HepG2 (cell line): Measurements from ENCODE around the gene ABCC3. TPM values are rescaled to one million over a fixed set of nuclear protein-coding genes. Genes with fewer than 3 reads are reported as not detected.
A peak's percentile ranks its signal among the peaks of the same experiment; 100 is the strongest.

ENCODE experiments used
- ARHGAP35 ChIP-seq: sonication (generic); formaldehyde crosslinking; IDR thresholded peaks from 2 replicates; pipeline ENCODE4 v1.9.0; 2022; ENCODE audit warnings: mild to moderate bottlenecking, inconsistent platforms, moderate library complexity, missing genetic modification reagents, borderline replicate concordance
- EEA1 ChIP-seq: sonication (generic); formaldehyde crosslinking; IDR thresholded peaks from 2 replicates; pipeline ENCODE4 v1.5.1; 2020; ENCODE audit warnings: mild to moderate bottlenecking, missing genetic modification reagents, borderline replicate concordance
- ETS1 ChIP-seq: sonication (generic); formaldehyde crosslinking; IDR thresholded peaks from 2 replicates; pipeline ENCODE4 v1.4.0; 2020; ENCODE audit warnings: missing genetic modification reagents
- FOXC1 ChIP-seq: sonication (generic); formaldehyde crosslinking; IDR thresholded peaks from 2 replicates; pipeline ENCODE4 v1.8.0; 2022; ENCODE audit warnings: mild to moderate bottlenecking, missing genetic modification reagents, borderline replicate concordance
- HBP1 ChIP-seq: IDR thresholded peaks from 2 replicates; pipeline ENCODE4 v1.6.1; 2016; ENCODE audit warnings: low read depth, control low read depth
- HES4 ChIP-seq: sonication (generic); formaldehyde crosslinking; IDR thresholded peaks from 2 replicates; pipeline ENCODE4 v1.9.0; 2021; ENCODE audit warnings: mild to moderate bottlenecking, missing genetic modification reagents, borderline replicate concordance
- HNRNPLL ChIP-seq: fragments of 200-400 bp; formaldehyde crosslinking; IDR thresholded peaks from 2 replicates; pipeline ENCODE4 v1.6.1; 2017; ENCODE audit warnings: mild to moderate bottlenecking, low read depth, low read length; ENCODE audit not compliant: poor library complexity, severe bottlenecking
- MLXIP ChIP-seq: sonication (generic); formaldehyde crosslinking; IDR thresholded peaks from 2 replicates; pipeline ENCODE4 v1.9.0; 2021; ENCODE audit warnings: missing genetic modification reagents, borderline replicate concordance
- SNAPC2 ChIP-seq: sonication (generic); formaldehyde crosslinking; IDR thresholded peaks from 2 replicates; pipeline ENCODE4 v1.8.1; 2022; ENCODE audit warnings: mild to moderate bottlenecking, missing genetic modification reagents
- TERF1 ChIP-seq: sonication (generic); formaldehyde crosslinking; IDR thresholded peaks from 2 replicates; pipeline ENCODE4 v1.8.0; 2022; ENCODE audit warnings: mild to moderate bottlenecking, missing genetic modification reagents, moderate library complexity
- UBTF ChIP-seq: sonication (generic); formaldehyde crosslinking; IDR thresholded peaks from 2 replicates; pipeline ENCODE4 v1.4.0; 2020; ENCODE audit warnings: mild to moderate bottlenecking, missing genetic modification reagents
- ZFP1 ChIP-seq: IDR thresholded peaks from 2 replicates; pipeline ENCODE4 v1.6.1; 2016
- ZNF432 ChIP-seq: sonication (generic); formaldehyde crosslinking; IDR thresholded peaks from 2 replicates; pipeline ENCODE4 v1.5.0; 2020; ENCODE audit warnings: missing genetic modification reagents, mild to moderate bottlenecking, borderline replicate concordance
- ZSCAN22 ChIP-seq: sonication (generic); formaldehyde crosslinking; IDR thresholded peaks from 2 replicates; pipeline ENCODE4 v1.4.0; 2020; ENCODE audit warnings: mild to moderate bottlenecking, missing genetic modification reagents
- ZSCAN25 ChIP-seq: sonication (generic); formaldehyde crosslinking; IDR thresholded peaks from 2 replicates; pipeline ENCODE4 v1.8.0; 2022; ENCODE audit warnings: mild to moderate bottlenecking, missing genetic modification reagents
- polyA plus RNA-seq, 8 experiments: library from polyadenylated mRNA; depleted of rRNA in 3 of 8; stranded (reverse) in 7 of 8; unstranded in 1 of 8; fragments of >200 nt; fragmentation: Illumina TruSeq in 4 of 8; extraction: Trizol in 4 of 8; gene quantifications; 2 replicates each; pipeline versions ENCODE4 v1.2.1 to v1.2.3, GENCODE V29; 2011 to 2016; ENCODE audit warnings: low read depth in 4 of 8, missing spikeins in 1 of 8, mixed read lengths in 1 of 8; ENCODE audit not compliant: insufficient read depth in 1 of 8
- total RNA-seq, 5 experiments: library from RNA; depleted of rRNA; stranded (reverse); fragments of >200 nt; fragmentation: Illumina TruSeq; extraction: Trizol; gene quantifications; 2 replicates each; pipeline ENCODE4 v1.2.3, GENCODE V29; 2016; ENCODE audit warnings: low read depth in 1 of 5

ABCC3 gene
- total and polyA plus RNA-seq, 2 of the 13 experiments (the other 11 are each of a cell fraction or from before 2014, with no cell fraction given), result 25.2 to 50.7 TPM

GRCh38 chr17:50634915-50635731 lies 442 bp downstream of the ABCC3 start (continued):
- TF ChIP-seq TERF1 (CRISPR knock-in tag) (peak; percentile 60; the same call in 1 of the 2 replicates), HES4 (CRISPR knock-in tag) (0 out of 2 replicates have a peak, but pooled peaks have one; percentile 9), ZSCAN25 (0 out of 2 replicates have a peak, but pooled peaks have one; percentile 31), EEA1 (CRISPR knock-in tag) (no peak), UBTF (CRISPR knock-in tag) (peak; percentile 77; the same call in 1 of the 2 replicates), MLXIP (CRISPR knock-in tag) (no peak), ZNF432 (no peak), FOXC1 (CRISPR knock-in tag) (peak; percentile 32; the same call in 1 of the 2 replicates), SNAPC2 (CRISPR knock-in tag) (no peak), HNRNPLL (peak; percentile 61), ETS1 (no peak), HBP1 (no peak), ZSCAN22 (CRISPR knock-in tag) (no peak), ARHGAP35 (CRISPR knock-in tag) (no peak; the same call in 1 of the 2 replicates), ZFP1 (no peak)
